Activated CD8-positive, alpha-beta T cell treated with anti-CD3 and anti-CD28 coated beads for 36 hours (primary cell): ENCODE measurements around the gene COLEC11. TPM values are rescaled to one million over a fixed set of nuclear protein-coding genes. Genes with fewer than 3 reads are reported as not detected.

Source experiments
- ATAC-seq: fragments of 200-7000 bp; cut with Tn5 transposase; one replicate; pipeline ENCODE4 v1.10.0; 2021; ENCODE audit warnings: mild to moderate bottlenecking, moderate library complexity
- CTCF ChIA-PET: fragments of 350-600 bp; sonication (Branson Sonifier 250); formaldehyde crosslinking; loops from one replicate; lab custom pipeline; 2021; ENCODE audit warnings: antibody characterized with exemption; lab: Charles Lee
- POLR2A ChIA-PET: fragments of 350-600 bp; sonication (Branson Sonifier 250); formaldehyde crosslinking; loops from one replicate; lab custom pipeline; 2021; ENCODE audit warnings: antibody characterized with exemption; lab: Charles Lee
- DNase-seq: peaks from one replicate; pipeline ENCODE4 v3.0.0-alpha.2; 2020
- H3K27ac Mint-ChIP-seq: one replicate; pipeline ENCODE4 v1.8.0; 2021; ENCODE audit warnings: mild to moderate bottlenecking, mixed read lengths
- H3K27me3 Mint-ChIP-seq: one replicate; pipeline ENCODE4 v1.8.0; 2021; ENCODE audit warnings: mixed read lengths
- H3K36me3 Mint-ChIP-seq: one replicate; pipeline ENCODE4 v1.8.0; 2021; ENCODE audit warnings: low read depth, mixed read lengths
- H3K4me1 Mint-ChIP-seq: one replicate; pipeline ENCODE4 v1.8.0; 2021; ENCODE audit warnings: low read depth, mixed read lengths
- H3K4me3 Mint-ChIP-seq: one replicate; pipeline ENCODE4 v1.8.0; 2021; ENCODE audit warnings: mild to moderate bottlenecking, moderate library complexity, mixed read lengths
- H3K9me3 Mint-ChIP-seq: one replicate; pipeline ENCODE4 v1.8.0; 2021; ENCODE audit warnings: mixed read lengths
- intact Hi-C: fragments of 100-400 bp; cut with micrococcal nuclease; formaldehyde crosslinking; loops from one replicate; pipeline ENCODE4 v1.10.0; 2022
- total RNA-seq, 2 experiments: library from RNA; stranded (reverse); gene quantifications; one replicate each; pipeline ENCODE4 v1.2.3, GENCODE V29; 2021
- TF ChIP-seq, protein P1 (sequence below): fragments of 200-600 bp; IDR thresholded peaks from one replicate; pipeline ENCODE4 v1.8.0; 2022; ENCODE audit warnings: antibody characterized with exemption, mild to moderate bottlenecking

COLEC11 gene
- total RNA-seq, 2 experiments from 2014 or later, result 0.49 TPM; not detected in 1

DNA sequence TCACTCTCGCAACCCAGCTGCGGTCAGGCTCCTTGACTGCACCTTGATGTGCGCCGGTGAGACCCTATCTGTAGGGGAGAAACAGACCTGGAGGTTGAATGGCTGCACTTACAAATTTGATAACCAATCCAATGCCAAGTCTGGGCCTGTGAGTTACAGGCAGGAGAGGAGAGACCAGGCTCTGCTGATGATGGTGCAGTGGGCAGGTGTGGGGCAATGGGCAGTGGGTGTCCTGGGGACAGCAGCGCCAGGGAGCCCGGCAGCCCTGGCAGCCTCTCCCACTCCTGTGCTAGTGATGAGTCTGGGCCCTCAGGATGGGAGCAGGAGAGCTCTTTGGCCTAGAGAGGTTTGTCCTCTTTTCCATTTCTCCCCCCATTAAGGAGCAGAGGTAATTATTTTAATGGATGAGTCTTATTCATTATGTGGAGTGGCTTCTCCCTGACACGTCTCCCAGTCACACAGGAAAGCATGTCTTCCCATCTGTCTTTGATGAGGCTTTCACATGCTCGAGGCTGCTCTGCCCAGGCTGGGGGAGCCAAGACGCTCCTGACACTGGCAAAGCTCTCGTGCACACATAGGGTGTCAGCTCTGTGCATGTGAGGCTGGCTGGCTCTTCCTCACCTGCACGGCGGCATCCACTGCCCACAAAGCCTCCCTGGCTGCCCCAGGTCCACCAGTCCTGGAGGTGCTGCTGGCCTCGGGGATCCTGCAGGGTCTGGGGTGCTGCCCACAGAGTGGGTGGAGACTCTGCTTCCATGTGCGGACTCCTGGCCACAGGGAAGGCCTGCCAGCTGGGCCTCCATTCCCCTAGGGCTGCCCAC, 53.1 kb downstream of the COLEC11 start:
- DNase-seq (no peak), ATAC-seq (no peak)
- Mint-ChIP-seq H3K4me3 (no peak overlapping the region), H3K27me3 (no peaks in the 10 kb centered on the region), H3K4me1 (peaks cover 13% of the 10 kb centered on the region), H3K27ac (no peak overlapping the region), H3K36me3 (no peaks in the 10 kb centered on the region), H3K9me3 (no peaks in the 10 kb centered on the region)
- POLR2A ChIA-PET, result no interaction called here
- intact Hi-C loops, result no loop called here
- CTCF ChIA-PET, result no interaction called here
- TF ChIP-seq, protein P1, sequence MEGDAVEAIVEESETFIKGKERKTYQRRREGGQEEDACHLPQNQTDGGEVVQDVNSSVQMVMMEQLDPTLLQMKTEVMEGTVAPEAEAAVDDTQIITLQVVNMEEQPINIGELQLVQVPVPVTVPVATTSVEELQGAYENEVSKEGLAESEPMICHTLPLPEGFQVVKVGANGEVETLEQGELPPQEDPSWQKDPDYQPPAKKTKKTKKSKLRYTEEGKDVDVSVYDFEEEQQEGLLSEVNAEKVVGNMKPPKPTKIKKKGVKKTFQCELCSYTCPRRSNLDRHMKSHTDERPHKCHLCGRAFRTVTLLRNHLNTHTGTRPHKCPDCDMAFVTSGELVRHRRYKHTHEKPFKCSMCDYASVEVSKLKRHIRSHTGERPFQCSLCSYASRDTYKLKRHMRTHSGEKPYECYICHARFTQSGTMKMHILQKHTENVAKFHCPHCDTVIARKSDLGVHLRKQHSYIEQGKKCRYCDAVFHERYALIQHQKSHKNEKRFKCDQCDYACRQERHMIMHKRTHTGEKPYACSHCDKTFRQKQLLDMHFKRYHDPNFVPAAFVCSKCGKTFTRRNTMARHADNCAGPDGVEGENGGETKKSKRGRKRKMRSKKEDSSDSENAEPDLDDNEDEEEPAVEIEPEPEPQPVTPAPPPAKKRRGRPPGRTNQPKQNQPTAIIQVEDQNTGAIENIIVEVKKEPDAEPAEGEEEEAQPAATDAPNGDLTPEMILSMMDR, result no peak

DNA sequence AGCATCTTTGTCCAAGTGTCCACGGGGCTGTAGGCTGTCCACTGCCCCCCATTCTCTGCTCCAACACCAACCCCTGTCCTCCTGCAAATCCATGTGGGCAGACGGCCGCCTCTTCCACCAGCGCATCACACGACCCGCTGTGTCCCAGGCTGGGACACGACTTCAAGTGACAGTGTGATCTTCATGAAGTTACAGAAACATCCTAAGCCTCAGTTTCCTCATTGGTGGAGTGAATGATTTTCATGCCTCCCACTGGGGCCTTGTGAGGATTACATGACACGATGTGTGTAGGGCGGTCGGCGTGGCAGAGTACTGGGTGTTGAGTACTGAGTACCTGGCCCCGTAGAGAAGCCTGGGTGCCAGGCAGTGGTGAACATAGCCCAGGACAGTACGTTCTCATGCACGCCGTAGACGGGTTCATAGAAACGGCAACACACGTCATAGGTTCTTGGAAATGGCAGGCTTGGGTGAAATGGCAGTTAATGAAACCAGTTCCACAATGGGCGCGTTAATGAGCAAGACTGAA, 53.8 kb downstream of the COLEC11 start:
- CTCF ChIA-PET, result no interaction called here
- Mint-ChIP-seq H3K9me3 (no peaks in the 10 kb centered on the region), H3K36me3 (no peaks in the 10 kb centered on the region), H3K27me3 (no peaks in the 10 kb centered on the region), H3K27ac (no peak overlapping the region), H3K4me1 (peaks cover 13% of the 10 kb centered on the region), H3K4me3 (no peak overlapping the region)
- DNase-seq, result no peak
- ATAC-seq, result no peak
- intact Hi-C loops, result no loop called here
- POLR2A ChIA-PET, result interaction anchor here (1.6 kb wide), 1 partner anchor 74 kb away, joined by 4 read pairs; the partner anchor contains the start of gene RPS7
- TF ChIP-seq, protein P1, result no peak

DNA sequence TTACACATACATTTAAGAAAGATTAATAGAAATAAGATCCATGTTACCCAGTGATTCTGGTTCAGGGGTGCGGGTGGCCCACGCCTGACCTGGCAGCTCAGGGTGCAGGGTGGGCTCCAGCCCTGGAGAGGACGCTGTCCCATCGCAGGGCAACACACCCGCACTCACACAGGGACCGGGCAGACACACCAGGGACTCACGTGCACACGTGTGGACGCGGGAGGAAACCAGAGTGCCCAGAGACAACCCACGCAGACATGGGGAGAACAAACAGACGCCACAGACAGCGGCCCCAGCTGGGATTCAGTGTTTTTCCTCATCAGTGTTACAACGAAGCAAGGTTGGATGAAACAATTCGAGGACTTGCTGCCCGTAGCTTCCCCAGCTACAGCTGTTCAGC, 54.7 kb downstream of the COLEC11 start:
- ChIA-PET POLR2A (interaction anchor here (1.6 kb wide), 1 partner anchor 75 kb away, joined by 4 read pairs; the partner anchor contains the start of gene RPS7), CTCF (no interaction called here)
- intact Hi-C loops, result no loop called here
- no peak for DNase-seq
- TF ChIP-seq, protein P1, result no peak
- no peak for ATAC-seq
- Mint-ChIP-seq H3K4me3 (no peak overlapping the region), H3K4me1 (peaks cover 13% of the 10 kb centered on the region), H3K27me3 (no peaks in the 10 kb centered on the region), H3K27ac (no peak overlapping the region), H3K36me3 (no peaks in the 10 kb centered on the region), H3K9me3 (no peaks in the 10 kb centered on the region)

DNA sequence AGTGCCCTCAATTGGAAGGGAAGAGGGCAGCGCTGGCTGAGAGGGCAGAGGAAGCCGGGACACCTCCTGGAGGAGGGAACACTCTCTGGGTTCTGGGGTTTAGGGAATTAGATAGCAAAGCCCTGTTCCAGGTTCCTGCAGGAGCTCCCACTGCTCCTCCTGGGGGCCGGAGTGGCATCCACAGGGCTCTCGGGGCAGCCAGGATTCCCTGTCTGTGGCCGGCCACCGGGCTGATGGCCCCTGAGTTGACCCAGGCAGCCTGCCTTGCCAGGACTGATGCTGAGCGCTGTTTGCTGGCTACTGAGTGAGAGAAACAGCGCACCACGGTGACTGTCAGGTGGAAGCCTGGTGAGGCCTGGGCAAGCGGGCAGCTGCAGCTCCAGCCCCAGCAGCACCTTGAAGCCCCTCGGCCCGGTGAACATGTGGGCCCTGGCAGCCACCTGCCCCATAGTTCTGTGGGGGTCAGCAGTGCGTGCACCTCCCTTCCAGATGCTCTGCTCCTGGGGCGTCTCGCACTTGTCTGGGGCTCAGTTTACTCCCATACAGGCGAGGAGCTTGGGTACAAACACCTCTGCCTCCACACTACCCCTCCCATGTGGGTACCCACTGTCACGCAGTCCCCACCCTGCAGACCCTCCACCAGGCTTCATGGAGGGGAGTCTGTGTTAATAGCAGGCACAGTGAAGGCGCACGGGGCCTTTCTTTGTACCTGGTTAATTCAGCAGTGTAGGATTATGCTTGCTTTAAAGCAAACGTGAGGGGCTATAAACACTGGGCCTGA, 55.4 kb downstream of the COLEC11 start:
- peaks cover 13% of the 10 kb centered on the region for H3K4me1 Mint-ChIP-seq
- no peaks in the 10 kb centered on the region for H3K27me3 Mint-ChIP-seq
- H3K9me3 Mint-ChIP-seq, result no peaks in the 10 kb centered on the region
- ATAC-seq (no peak), DNase-seq (no peak)
- ChIA-PET POLR2A (interaction anchor here (1.2 to 1.6 kb wide), 2 partner anchors 72 to 76 kb away, joined by 3 to 4 read pairs; partner anchors contain the start of gene RPS7), CTCF (interaction anchor here (0.7 to 3.7 kb wide), 6 partner anchors 8 to 226 kb away, joined by 3 to 27 read pairs (median 6); no protein-coding TSS in a partner anchor)
- no peaks in the 10 kb centered on the region for H3K36me3 Mint-ChIP-seq
- H3K4me3 Mint-ChIP-seq, result peak overlapping the region; percentile 76
- TF ChIP-seq, protein P1, result no peak
- intact Hi-C loops, result loop anchor here (5.0 to 10.0 kb wide), 2 partner anchors 73 to 226 kb away; partner anchors contain the start of gene RPS7
- peak overlapping the region; percentile 94 for H3K27ac Mint-ChIP-seq
